Astrocyte of the spinal cord (primary cell): ENCODE results near the gene SH3RF3.

ENCODE experiments used
- DNase-seq: peaks from one replicate; pipeline ENCODE4 v3.0.0; 2011; ENCODE audit warnings: low read depth, low spot score
- H3K4me3 ChIP-seq: 2 replicates; pipeline ENCODE4 v1.5.1; 2011; ENCODE audit warnings: low read depth, mild to moderate bottlenecking, low read length, moderate library complexity
- in situ Hi-C: cut with HindIII; loops from 2 replicates; pipeline ENCODE4 v1.10.0; 2017; ENCODE audit warnings: low sequenced_read_pairs
- TF ChIP-seq, protein P1 (sequence below): IDR thresholded peaks from 2 replicates; pipeline ENCODE4 v1.5.1; 2012; ENCODE audit warnings: low read depth, mild to moderate bottlenecking, low read length, inconsistent platforms

Gene SH3RF3

GRCh38 chr2:109547280-109547679 lies 418.3 kb downstream of the SH3RF3 start:
- TF ChIP-seq, protein P1, sequence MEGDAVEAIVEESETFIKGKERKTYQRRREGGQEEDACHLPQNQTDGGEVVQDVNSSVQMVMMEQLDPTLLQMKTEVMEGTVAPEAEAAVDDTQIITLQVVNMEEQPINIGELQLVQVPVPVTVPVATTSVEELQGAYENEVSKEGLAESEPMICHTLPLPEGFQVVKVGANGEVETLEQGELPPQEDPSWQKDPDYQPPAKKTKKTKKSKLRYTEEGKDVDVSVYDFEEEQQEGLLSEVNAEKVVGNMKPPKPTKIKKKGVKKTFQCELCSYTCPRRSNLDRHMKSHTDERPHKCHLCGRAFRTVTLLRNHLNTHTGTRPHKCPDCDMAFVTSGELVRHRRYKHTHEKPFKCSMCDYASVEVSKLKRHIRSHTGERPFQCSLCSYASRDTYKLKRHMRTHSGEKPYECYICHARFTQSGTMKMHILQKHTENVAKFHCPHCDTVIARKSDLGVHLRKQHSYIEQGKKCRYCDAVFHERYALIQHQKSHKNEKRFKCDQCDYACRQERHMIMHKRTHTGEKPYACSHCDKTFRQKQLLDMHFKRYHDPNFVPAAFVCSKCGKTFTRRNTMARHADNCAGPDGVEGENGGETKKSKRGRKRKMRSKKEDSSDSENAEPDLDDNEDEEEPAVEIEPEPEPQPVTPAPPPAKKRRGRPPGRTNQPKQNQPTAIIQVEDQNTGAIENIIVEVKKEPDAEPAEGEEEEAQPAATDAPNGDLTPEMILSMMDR = no peak
- H3K4me3 ChIP-seq = no peak overlapping the region
- DNase-seq = no peak
- in situ Hi-C loops = no loop called here

DNA sequence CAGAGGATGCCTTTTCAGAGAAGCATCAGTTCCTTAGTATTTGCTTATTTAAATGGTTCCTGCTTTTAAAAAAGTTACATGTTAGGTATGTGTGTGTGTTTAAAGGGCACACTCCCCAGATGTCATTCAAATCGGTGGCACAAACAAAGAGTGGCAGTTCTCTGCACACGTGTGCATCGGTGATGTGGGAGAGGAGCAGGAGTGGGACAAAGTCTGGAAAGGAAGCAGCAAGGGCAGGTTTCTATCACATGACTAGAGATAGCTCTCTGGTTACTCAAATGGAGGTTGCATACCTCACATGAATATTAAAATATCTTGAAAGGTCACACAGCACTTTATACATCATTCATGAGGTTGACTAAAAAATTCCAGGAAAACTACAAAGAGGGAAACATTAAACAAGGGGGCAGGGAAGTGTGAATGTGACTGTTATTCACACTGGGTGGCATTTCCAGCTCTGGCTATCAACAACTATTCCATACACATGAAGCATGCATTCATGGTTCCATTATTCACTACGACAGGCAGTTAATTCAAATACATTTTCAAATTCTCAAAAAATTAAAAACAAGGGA lies 420.1 kb downstream of the SH3RF3 start:
- H3K4me3 ChIP-seq = no peak overlapping the region
- in situ Hi-C loops = no loop called here
- TF ChIP-seq, protein P1 = no peak
- DNase-seq = no peak
